Effector memory CD4-positive, alpha-beta T cell (primary cell): ENCODE results near the gene SLC30A7.
"Not testable (repeated sequence)": the region's sequence is repeated elsewhere in the genome, so short reads cannot be mapped to it uniquely, and the experiment has no call there.

Source experiments
- DNase-seq, 3 donors: peaks; one replicate each; pipeline ENCODE4 v3.0.0-alpha.2; 2020
- H3K27ac ChIP-seq: 2 replicates; pipeline ENCODE4 v1.7.0; 2013; ENCODE audit warnings: mild to moderate bottlenecking, low read length, moderate library complexity; ENCODE audit not compliant: insufficient read depth, poor library complexity, severe bottlenecking
- H3K27me3 ChIP-seq: replicated peaks from 2 replicates; pipeline ENCODE4 v1.7.0; 2013; ENCODE audit warnings: mild to moderate bottlenecking, low read length; ENCODE audit not compliant: insufficient read depth, control insufficient read depth, poor library complexity, severe bottlenecking
- H3K36me3 ChIP-seq: 2 replicates; pipeline ENCODE4 v1.7.0; 2013; ENCODE audit warnings: mild to moderate bottlenecking, low read length, moderate library complexity; ENCODE audit not compliant: control insufficient read depth, insufficient read depth
- H3K4me1 ChIP-seq: 2 replicates; pipeline ENCODE4 v1.7.0; 2013; ENCODE audit warnings: low read length, mild to moderate bottlenecking; ENCODE audit not compliant: control insufficient read depth, insufficient read depth, poor library complexity, severe bottlenecking
- H3K4me3 ChIP-seq: 2 replicates; pipeline ENCODE4 v1.7.0; 2013; ENCODE audit warnings: low read length, low read depth, mild to moderate bottlenecking; ENCODE audit not compliant: insufficient read depth, poor library complexity, severe bottlenecking
- H3K9me3 ChIP-seq: 2 replicates; pipeline ENCODE4 v1.7.0; 2013; ENCODE audit warnings: mild to moderate bottlenecking, low read length, moderate library complexity; ENCODE audit not compliant: control insufficient read depth
- total RNA-seq, 3 donors: gene quantifications; one replicate each; lab custom pipeline; 2026; lab: John Stamatoyannopoulos, UW

SLC30A7 gene, protein sequence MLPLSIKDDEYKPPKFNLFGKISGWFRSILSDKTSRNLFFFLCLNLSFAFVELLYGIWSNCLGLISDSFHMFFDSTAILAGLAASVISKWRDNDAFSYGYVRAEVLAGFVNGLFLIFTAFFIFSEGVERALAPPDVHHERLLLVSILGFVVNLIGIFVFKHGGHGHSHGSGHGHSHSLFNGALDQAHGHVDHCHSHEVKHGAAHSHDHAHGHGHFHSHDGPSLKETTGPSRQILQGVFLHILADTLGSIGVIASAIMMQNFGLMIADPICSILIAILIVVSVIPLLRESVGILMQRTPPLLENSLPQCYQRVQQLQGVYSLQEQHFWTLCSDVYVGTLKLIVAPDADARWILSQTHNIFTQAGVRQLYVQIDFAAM
- total RNA-seq = 70.9 to 79.1 (median 71.6) reads per million in 3 donors

DNA sequence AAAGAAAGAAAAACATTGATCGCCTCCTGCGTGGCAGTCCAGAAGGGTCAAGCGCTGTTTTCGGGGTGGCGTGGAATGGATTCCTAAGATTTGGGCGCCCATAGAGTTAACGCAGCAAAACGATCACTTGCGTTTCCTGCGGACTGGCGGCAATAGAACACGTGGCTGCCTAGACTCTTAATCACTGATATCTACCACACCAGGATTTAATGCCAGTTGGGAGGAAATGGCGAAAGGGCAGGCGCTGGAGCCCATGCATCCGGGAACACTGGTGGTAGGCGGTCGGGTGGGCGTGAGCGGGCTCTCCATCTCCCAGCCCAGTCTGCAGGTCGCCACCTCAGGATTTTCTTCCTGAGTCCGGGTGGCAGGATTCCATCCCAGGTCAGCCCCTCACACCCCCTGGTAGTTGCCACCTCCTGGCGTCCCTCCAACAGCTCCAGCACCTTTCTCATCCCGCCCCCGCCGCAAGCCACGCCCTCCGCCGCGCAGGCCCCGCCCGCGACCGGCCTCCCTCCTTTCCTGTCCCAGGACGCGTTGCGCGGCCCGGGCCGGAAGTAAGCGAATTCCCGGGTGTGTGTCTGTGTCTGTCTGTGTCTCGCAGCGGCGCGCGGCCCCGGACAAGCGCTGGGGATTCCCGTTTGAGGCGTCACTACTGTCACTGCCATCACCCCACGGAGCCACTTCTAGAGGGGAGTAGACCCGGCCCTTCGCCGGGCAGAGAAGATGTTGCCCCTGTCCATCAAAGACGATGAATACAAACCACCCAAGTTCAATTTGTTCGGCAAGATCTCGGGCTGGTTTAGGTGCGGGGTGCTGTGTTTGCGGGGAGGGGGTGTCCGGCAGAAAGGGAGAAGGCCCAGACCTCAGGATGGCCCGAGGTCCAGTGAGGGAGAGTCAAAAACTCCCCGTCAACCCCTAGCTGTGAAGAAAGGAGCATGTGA lies at the start of gene SLC30A7:
Gene SLC30A7 (plus strand): TSS at position 551 of the 941 bp plus-strand sequence. CDS start 173 bp downstream, at position 724.
- Histone ChIP-seq H3K4me1 (peaks cover 22% of the 10 kb centered on the region), H3K27me3 (no peaks in the 10 kb centered on the region), H3K9me3 (no peaks in the 10 kb centered on the region), H3K36me3 (peaks cover 11% of the 10 kb centered on the region), H3K27ac (peak within 1 kb of the TSS; percentile 100), H3K4me3 (peak within 1 kb of the TSS; percentile 90)
- DNase-seq = peak; percentile 96 to 97 (median 97)

GRCh38 chr1:100847361-100848082 lies 48.4 kb upstream of the SLC30A7 start:
- H3K4me3 ChIP-seq = no peak overlapping the region
- no peaks in the 10 kb centered on the region for H3K9me3 ChIP-seq
- H3K27me3 ChIP-seq = no peaks in the 10 kb centered on the region
- no peak overlapping the region for H3K27ac ChIP-seq
- no peak for DNase-seq
- H3K36me3 ChIP-seq = no peaks in the 10 kb centered on the region
- H3K4me1 ChIP-seq = no peaks in the 10 kb centered on the region

- H3K4me3 ChIP-seq = no peak overlapping the region
- no peak for DNase-seq
- no peak overlapping the region for H3K27ac ChIP-seq
These were observed 44.2 kb upstream of the SLC30A7 start for GRCh38 chr1:100851726-100852125.

DNA sequence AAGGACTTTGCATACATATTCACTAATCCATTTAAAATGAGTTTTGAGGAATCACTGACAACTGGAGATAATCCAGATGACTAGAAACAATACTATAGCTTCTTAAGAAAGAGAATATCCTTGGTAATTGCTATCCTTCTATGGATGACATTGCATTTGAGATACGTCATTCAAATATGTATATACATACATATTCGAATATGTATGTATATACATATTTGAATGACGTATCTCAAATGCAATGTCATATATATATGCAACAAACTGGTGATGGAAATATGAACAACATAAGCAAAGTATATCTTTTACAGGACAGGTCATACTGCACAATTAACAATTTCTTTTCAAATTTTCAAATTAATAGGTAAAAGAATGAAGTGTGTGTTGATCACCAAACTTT lies 42.9 kb upstream of the SLC30A7 start:
- Histone ChIP-seq H3K27ac (no peak overlapping the region), H3K27me3 (no peaks in the 10 kb centered on the region), H3K9me3 (no peaks in the 10 kb centered on the region), H3K4me3 (no peak overlapping the region), H3K36me3 (no peaks in the 10 kb centered on the region), H3K4me1 (no peaks in the 10 kb centered on the region)
- DNase-seq = no peak

More at GRCh38 chr1:100851726-100852125, 44.2 kb upstream of the SLC30A7 start:
- Histone ChIP-seq H3K4me1 (no peaks in the 10 kb centered on the region), H3K36me3 (no peaks in the 10 kb centered on the region), H3K27me3 (no peaks in the 10 kb centered on the region), H3K9me3 (no peaks in the 10 kb centered on the region)

DNA sequence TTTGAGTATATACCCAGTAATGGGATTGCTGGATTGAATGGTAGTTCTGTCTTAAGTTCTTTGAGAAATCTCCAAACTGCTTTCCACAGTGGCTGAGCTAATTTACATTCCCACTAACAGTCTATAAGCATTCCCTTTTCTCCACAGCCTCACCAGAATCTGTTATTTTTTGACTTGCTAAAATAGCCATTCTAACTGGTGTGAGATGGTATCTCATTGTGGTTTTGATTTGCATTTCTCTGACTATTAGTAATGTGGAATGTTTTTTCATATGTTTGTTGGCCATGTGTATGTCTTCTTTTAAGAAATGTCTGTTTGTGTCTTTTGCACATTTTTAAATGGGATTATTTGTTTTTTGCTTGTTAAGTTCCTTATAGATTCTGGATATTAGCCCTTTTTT lies 40.8 kb upstream of the SLC30A7 start:
- H3K4me3 ChIP-seq, H3K9me3 ChIP-seq, H3K27me3 ChIP-seq, H3K36me3 ChIP-seq, DNase-seq, H3K4me1 ChIP-seq, H3K27ac ChIP-seq: not testable (repeated sequence)

GRCh38 chr1:100860397-100860991 lies 35.4 kb upstream of the SLC30A7 start:
- Histone ChIP-seq H3K27ac (no peak overlapping the region), H3K9me3 (no peaks in the 10 kb centered on the region), H3K27me3 (no peaks in the 10 kb centered on the region), H3K4me3 (no peak overlapping the region), H3K4me1 (no peaks in the 10 kb centered on the region), H3K36me3 (no peaks in the 10 kb centered on the region)
- DNase-seq = no peak

DNA sequence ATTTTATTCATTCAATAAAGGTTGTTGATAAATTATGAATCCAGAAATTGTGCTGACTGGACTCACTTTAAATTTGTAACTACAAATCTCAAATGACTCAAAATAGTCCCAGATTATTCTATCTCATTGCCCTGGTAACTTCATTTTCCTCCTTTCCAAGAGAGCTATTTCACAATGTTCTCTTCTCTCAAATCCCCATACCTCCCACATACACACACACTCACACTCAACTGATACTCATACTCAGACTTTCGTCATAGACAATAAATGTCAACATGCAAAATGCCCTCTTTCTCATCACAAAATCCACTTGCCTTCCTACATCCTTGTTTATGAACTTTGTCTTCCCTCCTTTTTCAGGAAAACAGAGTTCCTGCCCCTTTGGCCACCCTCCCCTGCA lies 34.5 kb upstream of the SLC30A7 start:
- no peak for DNase-seq

DNA sequence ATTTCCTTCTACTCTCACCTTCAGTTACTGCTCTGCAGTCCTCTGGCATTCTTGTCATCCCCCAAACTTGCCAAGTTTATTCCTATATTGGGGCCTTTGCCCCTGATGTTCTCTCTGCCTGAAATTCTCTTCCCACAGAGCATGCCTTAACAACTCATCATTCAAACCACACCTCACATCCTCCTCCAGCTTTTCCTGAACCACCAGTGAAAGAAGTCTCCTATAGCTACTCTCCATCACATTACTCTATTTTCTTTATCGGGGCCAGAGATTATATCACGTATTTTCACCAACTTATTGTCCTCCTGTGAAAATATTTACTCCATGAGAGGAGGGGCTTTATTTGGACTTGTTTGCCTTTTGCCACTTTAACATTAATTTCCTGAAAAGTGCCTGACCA lies 33.3 kb upstream of the SLC30A7 start:
- no peak overlapping the region for H3K27ac ChIP-seq
- no peak for DNase-seq
- no peaks in the 10 kb centered on the region for H3K4me1 ChIP-seq

More for the DNA sequence above, 34.5 kb upstream of the SLC30A7 start:
- no peaks in the 10 kb centered on the region for H3K27me3 ChIP-seq
- H3K4me3 ChIP-seq = no peak overlapping the region
- H3K9me3 ChIP-seq = no peaks in the 10 kb centered on the region
- H3K4me1 ChIP-seq = no peaks in the 10 kb centered on the region
- H3K27ac ChIP-seq = no peak overlapping the region
- H3K36me3 ChIP-seq = no peaks in the 10 kb centered on the region

GRCh38 chr1:100866041-100866900 lies 29.6 kb upstream of the SLC30A7 start:
- Histone ChIP-seq H3K27me3 (no peaks in the 10 kb centered on the region), H3K27ac (no peak overlapping the region), H3K4me3 (no peak overlapping the region), H3K9me3 (no peaks in the 10 kb centered on the region), H3K4me1 (no peaks in the 10 kb centered on the region), H3K36me3 (no peaks in the 10 kb centered on the region)
- no peak for DNase-seq

More for the DNA sequence above, 33.3 kb upstream of the SLC30A7 start:
- H3K4me3 ChIP-seq = no peak overlapping the region
- H3K36me3 ChIP-seq = no peaks in the 10 kb centered on the region
- H3K9me3 ChIP-seq = no peaks in the 10 kb centered on the region
- H3K27me3 ChIP-seq = no peaks in the 10 kb centered on the region
